K562 (cell line): ENCODE results near the gene RAI1. TPM values are rescaled to one million over a fixed set of nuclear protein-coding genes. Genes with fewer than 3 reads are reported as not detected.
A peak's percentile ranks its signal among the peaks of the same experiment; 100 is the strongest.

ENCODE experiments used
- BMI1 ChIP-seq: fragments of 150-350 bp; IDR thresholded peaks from 2 replicates; pipeline ENCODE4 v1.6.1; 2014; ENCODE audit warnings: low read length
- CHD2 ChIP-seq: IDR thresholded peaks from 2 replicates; pipeline ENCODE4 v1.6.1; 2011; ENCODE audit warnings: low read depth, low read length
- CSDE1 ChIP-seq, 2 experiments: fragments of 450-650 bp; IDR thresholded peaks; 2 replicates each; pipeline ENCODE4 v1.6.1; 2016; ENCODE audit warnings: mild to moderate bottlenecking in 1 of 2
- CTBP1 ChIP-seq: fragments of 450-650 bp; IDR thresholded peaks from 2 replicates; pipeline ENCODE4 v1.6.1; 2016; ENCODE audit warnings: borderline replicate concordance
- ETV6 ChIP-seq, 3 experiments: fragments of 150-350 bp in 1 of 3; sonication (generic) in 1 of 3; formaldehyde crosslinking in 1 of 3; IDR thresholded peaks; 2 replicates each; pipeline versions ENCODE4 v1.6.1 to v1.8.0; 2014 to 2022; ENCODE audit warnings: borderline replicate concordance in 2 of 3, low read depth in 2 of 3, antibody characterized with exemption in 1 of 3, low read length in 1 of 3, mild to moderate bottlenecking in 1 of 3, missing genetic modification reagents in 1 of 3
- HCFC1 ChIP-seq: IDR thresholded peaks from 2 replicates; pipeline ENCODE4 v1.6.1; 2012; ENCODE audit warnings: low read depth, low read length, improper control_type of control experiment
- HNRNPH1 ChIP-seq: fragments of 200-400 bp; formaldehyde crosslinking; optimal IDR thresholded peaks from 2 replicates; pipeline ENCODE3; 2017; ENCODE audit warnings: low read depth, mild to moderate bottlenecking, low read length, moderate library complexity
- KDM5B ChIP-seq: fragments of 200-600 bp; sonication (generic); IDR thresholded peaks from 2 replicates; pipeline ENCODE4 v1.6.1; 2012; ENCODE audit warnings: low read depth, mild to moderate bottlenecking, moderate library complexity, low read length, control low read depth, inconsistent platforms; ENCODE audit not compliant: insufficient replicate concordance
- MEF2D ChIP-seq: conservative IDR thresholded peaks from 2 replicates; pipeline ENCODE4 v1.6.1; 2016; ENCODE audit warnings: low read depth, missing genetic modification characterization, missing compliant biosample characterization
- NCOA4 ChIP-seq: fragments of 450-650 bp; IDR thresholded peaks from 2 replicates; pipeline ENCODE4 v1.6.1; 2018; ENCODE audit warnings: mild to moderate bottlenecking; ENCODE audit not compliant: partially characterized antibody
- NR2F6 ChIP-seq: fragments of 450-650 bp; formaldehyde crosslinking; IDR thresholded peaks from 2 replicates; pipeline ENCODE4 v1.4.0; 2020; ENCODE audit warnings: mild to moderate bottlenecking
- PHF21A ChIP-seq: fragments of 450-650 bp; IDR thresholded peaks from 2 replicates; pipeline ENCODE4 v1.6.1; 2017; ENCODE audit warnings: low read depth, borderline replicate concordance
- PPARD ChIP-seq: fragments of 250-450 bp; sonication (Bioruptor Pico); IDR thresholded peaks from 2 replicates; pipeline ENCODE4 v1.8.0; 2022; ENCODE audit warnings: inconsistent platforms, mild to moderate bottlenecking, moderate library complexity
- RAD51 ChIP-seq: fragments of 450-650 bp; IDR thresholded peaks from 2 replicates; pipeline ENCODE4 v1.7.1; 2016; ENCODE audit warnings: low read depth, mild to moderate bottlenecking, borderline replicate concordance
- RNF2 ChIP-seq: sonication (generic); IDR thresholded peaks from 2 replicates; pipeline ENCODE4 v1.6.1; 2016
- SRSF1 ChIP-seq: fragments of 200-400 bp; formaldehyde crosslinking; IDR thresholded peaks from 2 replicates; pipeline ENCODE4 v1.6.1; 2017; ENCODE audit warnings: mild to moderate bottlenecking, low read depth, low read length, moderate library complexity
- TRIM24 ChIP-seq, 2 experiments: fragments of 450-650 bp; IDR thresholded peaks; 2 replicates each; pipeline ENCODE4 v1.6.1; 2016
- TSC22D4 ChIP-seq: fragments of 450-650 bp; IDR thresholded peaks from 2 replicates; pipeline ENCODE4 v1.6.1; 2016; ENCODE audit warnings: missing genetic modification characterization, missing biosample characterization, control low read depth
- ZBTB7A ChIP-seq: IDR thresholded peaks from 2 replicates; pipeline ENCODE4 v1.6.1; 2011; ENCODE audit warnings: low read depth, mild to moderate bottlenecking, low read length, moderate library complexity, borderline replicate concordance; ENCODE audit not compliant: control insufficient read depth
- ZNF324 ChIP-seq: fragments of 250-450 bp; sonication (Bioruptor Pico); IDR thresholded peaks from 2 replicates; pipeline ENCODE4 v1.4.0; 2020; ENCODE audit warnings: mild to moderate bottlenecking
- ZNF347 ChIP-seq: fragments of 450-650 bp; formaldehyde crosslinking; IDR thresholded peaks from 2 replicates; pipeline ENCODE4 v1.4.0; 2020; ENCODE audit warnings: low read depth, mild to moderate bottlenecking, moderate library complexity
- ZNF644 ChIP-seq: fragments of 200-800 bp; sonication (Bioruptor generic); IDR thresholded peaks from 2 replicates; pipeline ENCODE4 v1.6.1; 2016; ENCODE audit warnings: low read depth, missing genetic modification characterization, missing compliant biosample characterization
- polyA plus RNA-seq, 8 experiments: library from polyadenylated mRNA; depleted of rRNA in 4 of 8; stranded (reverse) in 5 of 8; unstranded in 3 of 8; fragments of >200 nt; fragmentation: Nextera tagmentation in 2 of 8; fragmentation: Illumina TruSeq in 1 of 8; extraction: Ambion mirVana in 2 of 8; extraction: Trizol in 1 of 8; gene quantifications; 2 replicates each; pipeline versions ENCODE4 v1.2.1 to v1.2.3, GENCODE V29; 2011 to 2014; ENCODE audit warnings: inconsistent platforms in 1 of 8, missing spikeins in 1 of 8
- total RNA-seq, 7 experiments: library from RNA; depleted of rRNA in 6 of 7; stranded (reverse); fragments of >200 nt in 6 of 7; fragmentation: Illumina TruSeq in 2 of 7; extraction: Trizol in 2 of 7; gene quantifications; 2 replicates each; pipeline versions ENCODE4 v1.2.1 to v1.2.3, GENCODE V29; 2011 to 2021; ENCODE audit warnings: low replicate concordance in 1 of 7
- TF ChIP-seq, protein P1 (sequence below): fragments of 250-450 bp; sonication (Bioruptor Pico); IDR thresholded peaks from 2 replicates; pipeline ENCODE4 v1.9.0; 2021; ENCODE audit warnings: mild to moderate bottlenecking, inconsistent platforms
- TF ChIP-seq, protein P2 (sequence below): fragments of 250-450 bp; sonication (Bioruptor Pico); IDR thresholded peaks from 2 replicates; pipeline ENCODE4 v1.8.0; 2021; ENCODE audit warnings: mild to moderate bottlenecking, moderate library complexity
- TF ChIP-seq, protein P3 (sequence below), 2 experiments: IDR thresholded peaks; 2 replicates each; pipeline ENCODE4 v1.6.1; 2011; ENCODE audit warnings: borderline replicate concordance in 1 of 2, control low read depth in 1 of 2, low read depth in 1 of 2, low read length in 1 of 2, mild to moderate bottlenecking in 1 of 2, mixed read lengths in 1 of 2, moderate library complexity in 1 of 2; ENCODE audit not compliant: insufficient read depth in 1 of 2, insufficient read length in 1 of 2, poor library complexity in 1 of 2, severe bottlenecking in 1 of 2; ENCODE audit errors: extremely low read depth in 1 of 2

Gene RAI1
- total and polyA plus RNA-seq, 9 of the 15 experiments (the other 6 are each of a cell fraction or from before 2014, with no cell fraction given): 0.68 to 19.9 (median 5.5) TPM

DNA sequence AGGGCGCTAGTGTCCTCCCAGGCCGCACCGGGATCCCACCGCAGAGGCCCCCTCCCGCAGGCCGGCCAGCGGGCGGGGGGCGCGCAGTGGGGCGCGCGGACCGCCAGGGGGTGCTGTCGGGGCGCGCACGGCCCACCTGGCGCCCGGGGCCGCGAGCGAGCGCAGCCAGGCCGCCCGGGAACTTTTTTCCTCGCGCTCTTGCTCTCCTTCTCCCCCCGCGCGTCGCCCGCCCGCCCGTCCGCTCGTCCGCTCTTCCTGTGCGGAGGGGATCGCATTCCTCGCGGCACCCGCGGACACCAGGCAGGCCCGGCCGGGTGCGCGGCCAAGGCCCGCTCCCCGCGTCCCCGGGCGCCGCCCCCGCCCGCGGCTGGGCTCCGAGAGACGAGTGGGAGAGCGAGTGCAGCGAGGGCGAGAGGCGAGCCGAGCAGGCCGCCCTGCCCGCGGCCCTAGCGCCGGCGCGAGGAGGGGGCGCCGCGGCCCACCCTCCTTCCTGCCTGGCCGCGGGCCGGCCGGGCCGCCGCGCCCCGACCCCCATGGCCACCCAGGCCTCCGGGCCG, at the start of gene RAI1 (continued):
- no peak for TF ChIP-seq RNF2
- TF ChIP-seq MEF2D: no peak
- no peak for TF ChIP-seq ETV6 (IDR thresholded peaks at IDR 0.05; ENCODE audit: borderline replicate concordance in 1 of 2, low read depth in 2 of 2, low read length in 1 of 2)
- no peak for TF ChIP-seq ETV6 (CRISPR knock-in tag; IDR thresholded peaks at IDR 0.05; ENCODE audit: borderline replicate concordance)
- TF ChIP-seq TRIM24 (IDR thresholded peaks at IDR 0.05): no peak
- TF ChIP-seq ZNF324: no peak
- TF ChIP-seq SRSF1: no peak
- no peak for TF ChIP-seq CSDE1 (IDR thresholded peaks at IDR 0.05)
- TF ChIP-seq KDM5B: no peak
- no peak for TF ChIP-seq RAD51
- TF ChIP-seq, protein P1, sequence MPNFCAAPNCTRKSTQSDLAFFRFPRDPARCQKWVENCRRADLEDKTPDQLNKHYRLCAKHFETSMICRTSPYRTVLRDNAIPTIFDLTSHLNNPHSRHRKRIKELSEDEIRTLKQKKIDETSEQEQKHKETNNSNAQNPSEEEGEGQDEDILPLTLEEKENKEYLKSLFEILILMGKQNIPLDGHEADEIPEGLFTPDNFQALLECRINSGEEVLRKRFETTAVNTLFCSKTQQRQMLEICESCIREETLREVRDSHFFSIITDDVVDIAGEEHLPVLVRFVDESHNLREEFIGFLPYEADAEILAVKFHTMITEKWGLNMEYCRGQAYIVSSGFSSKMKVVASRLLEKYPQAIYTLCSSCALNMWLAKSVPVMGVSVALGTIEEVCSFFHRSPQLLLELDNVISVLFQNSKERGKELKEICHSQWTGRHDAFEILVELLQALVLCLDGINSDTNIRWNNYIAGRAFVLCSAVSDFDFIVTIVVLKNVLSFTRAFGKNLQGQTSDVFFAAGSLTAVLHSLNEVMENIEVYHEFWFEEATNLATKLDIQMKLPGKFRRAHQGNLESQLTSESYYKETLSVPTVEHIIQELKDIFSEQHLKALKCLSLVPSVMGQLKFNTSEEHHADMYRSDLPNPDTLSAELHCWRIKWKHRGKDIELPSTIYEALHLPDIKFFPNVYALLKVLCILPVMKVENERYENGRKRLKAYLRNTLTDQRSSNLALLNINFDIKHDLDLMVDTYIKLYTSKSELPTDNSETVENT: no peak
- 0 out of 2 replicates have a peak, but pooled peaks have one; percentile 31 for TF ChIP-seq HCFC1
- TF ChIP-seq NR2F6: no peak
- TF ChIP-seq ZNF347: no peak
- TF ChIP-seq, protein P2, sequence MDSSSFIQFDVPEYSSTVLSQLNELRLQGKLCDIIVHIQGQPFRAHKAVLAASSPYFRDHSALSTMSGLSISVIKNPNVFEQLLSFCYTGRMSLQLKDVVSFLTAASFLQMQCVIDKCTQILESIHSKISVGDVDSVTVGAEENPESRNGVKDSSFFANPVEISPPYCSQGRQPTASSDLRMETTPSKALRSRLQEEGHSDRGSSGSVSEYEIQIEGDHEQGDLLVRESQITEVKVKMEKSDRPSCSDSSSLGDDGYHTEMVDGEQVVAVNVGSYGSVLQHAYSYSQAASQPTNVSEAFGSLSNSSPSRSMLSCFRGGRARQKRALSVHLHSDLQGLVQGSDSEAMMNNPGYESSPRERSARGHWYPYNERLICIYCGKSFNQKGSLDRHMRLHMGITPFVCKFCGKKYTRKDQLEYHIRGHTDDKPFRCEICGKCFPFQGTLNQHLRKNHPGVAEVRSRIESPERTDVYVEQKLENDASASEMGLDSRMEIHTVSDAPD: no peak
- TF ChIP-seq NCOA4: no peak
- no peak for TF ChIP-seq HNRNPH1
- TF ChIP-seq CHD2: no peak
- TF ChIP-seq, protein P3, sequence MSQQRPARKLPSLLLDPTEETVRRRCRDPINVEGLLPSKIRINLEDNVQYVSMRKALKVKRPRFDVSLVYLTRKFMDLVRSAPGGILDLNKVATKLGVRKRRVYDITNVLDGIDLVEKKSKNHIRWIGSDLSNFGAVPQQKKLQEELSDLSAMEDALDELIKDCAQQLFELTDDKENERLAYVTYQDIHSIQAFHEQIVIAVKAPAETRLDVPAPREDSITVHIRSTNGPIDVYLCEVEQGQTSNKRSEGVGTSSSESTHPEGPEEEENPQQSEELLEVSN (IDR thresholded peaks at IDR 0.05; ENCODE audit: borderline replicate concordance in 1 of 2, extremely low read depth in 1 of 2, insufficient read depth in 1 of 2, insufficient read length in 1 of 2, low read depth in 1 of 2, low read length in 1 of 2, poor library complexity in 1 of 2, severe bottlenecking in 1 of 2): peak in 1 of 2 experiments; percentile 49
- TF ChIP-seq CTBP1: peak; percentile 66; the same call in 1 of the 2 replicates
- TF ChIP-seq BMI1: no peak
- peak; percentile 72; the same call in 1 of the 2 replicates for TF ChIP-seq ZBTB7A
- no peak for TF ChIP-seq TSC22D4 (tag)
- TF ChIP-seq PHF21A: no peak
- TF ChIP-seq ZNF644 (tag): no peak
- no peak for TF ChIP-seq PPARD (CRISPR knock-in tag)
